ENCODE data around the gene CBFA2T3. TPM values are rescaled to one million over a fixed set of nuclear protein-coding genes. Genes with fewer than 3 reads are reported as not detected.

Gene CBFA2T3
- total and polyA plus RNA-seq, 2 of the 8 experiments (the other 6 are each of a cell fraction or from before 2014, with no cell fraction given), result 0.51 to 1.3 TPM

DNA sequence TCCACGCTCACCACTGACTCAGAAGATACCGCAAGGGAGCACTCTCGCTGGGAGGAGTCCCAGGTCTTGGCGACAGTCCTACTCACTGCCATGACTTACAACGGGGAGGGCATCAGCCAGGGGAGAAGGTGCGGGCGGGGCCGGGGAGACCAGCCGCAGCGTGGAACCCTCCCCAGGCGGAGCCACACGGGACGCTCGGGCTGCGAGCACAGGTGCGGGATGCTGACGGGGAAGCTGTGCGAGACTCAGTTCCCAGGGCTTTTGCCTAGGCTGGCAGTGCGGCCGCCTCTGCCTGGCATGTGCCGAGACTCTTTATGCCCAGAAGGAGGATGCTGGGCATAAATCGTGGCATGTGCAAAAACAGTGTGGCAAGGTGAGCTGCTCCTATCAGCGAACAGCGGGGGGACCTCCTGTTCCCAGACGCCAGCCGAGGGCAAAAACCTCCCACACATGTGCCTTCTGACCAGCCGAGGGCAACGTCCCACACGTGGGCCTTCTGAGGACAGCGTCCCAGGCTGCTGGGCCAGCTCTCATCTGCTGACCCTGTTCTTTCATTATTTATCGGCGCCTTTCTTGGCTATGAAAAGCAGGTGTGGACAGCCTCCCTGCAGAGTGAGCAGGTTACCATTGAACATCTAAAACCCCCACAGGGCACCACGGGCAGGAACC lies 126.3 kb downstream of the CBFA2T3 start (continued):
- TF ChIP-seq, protein P1, sequence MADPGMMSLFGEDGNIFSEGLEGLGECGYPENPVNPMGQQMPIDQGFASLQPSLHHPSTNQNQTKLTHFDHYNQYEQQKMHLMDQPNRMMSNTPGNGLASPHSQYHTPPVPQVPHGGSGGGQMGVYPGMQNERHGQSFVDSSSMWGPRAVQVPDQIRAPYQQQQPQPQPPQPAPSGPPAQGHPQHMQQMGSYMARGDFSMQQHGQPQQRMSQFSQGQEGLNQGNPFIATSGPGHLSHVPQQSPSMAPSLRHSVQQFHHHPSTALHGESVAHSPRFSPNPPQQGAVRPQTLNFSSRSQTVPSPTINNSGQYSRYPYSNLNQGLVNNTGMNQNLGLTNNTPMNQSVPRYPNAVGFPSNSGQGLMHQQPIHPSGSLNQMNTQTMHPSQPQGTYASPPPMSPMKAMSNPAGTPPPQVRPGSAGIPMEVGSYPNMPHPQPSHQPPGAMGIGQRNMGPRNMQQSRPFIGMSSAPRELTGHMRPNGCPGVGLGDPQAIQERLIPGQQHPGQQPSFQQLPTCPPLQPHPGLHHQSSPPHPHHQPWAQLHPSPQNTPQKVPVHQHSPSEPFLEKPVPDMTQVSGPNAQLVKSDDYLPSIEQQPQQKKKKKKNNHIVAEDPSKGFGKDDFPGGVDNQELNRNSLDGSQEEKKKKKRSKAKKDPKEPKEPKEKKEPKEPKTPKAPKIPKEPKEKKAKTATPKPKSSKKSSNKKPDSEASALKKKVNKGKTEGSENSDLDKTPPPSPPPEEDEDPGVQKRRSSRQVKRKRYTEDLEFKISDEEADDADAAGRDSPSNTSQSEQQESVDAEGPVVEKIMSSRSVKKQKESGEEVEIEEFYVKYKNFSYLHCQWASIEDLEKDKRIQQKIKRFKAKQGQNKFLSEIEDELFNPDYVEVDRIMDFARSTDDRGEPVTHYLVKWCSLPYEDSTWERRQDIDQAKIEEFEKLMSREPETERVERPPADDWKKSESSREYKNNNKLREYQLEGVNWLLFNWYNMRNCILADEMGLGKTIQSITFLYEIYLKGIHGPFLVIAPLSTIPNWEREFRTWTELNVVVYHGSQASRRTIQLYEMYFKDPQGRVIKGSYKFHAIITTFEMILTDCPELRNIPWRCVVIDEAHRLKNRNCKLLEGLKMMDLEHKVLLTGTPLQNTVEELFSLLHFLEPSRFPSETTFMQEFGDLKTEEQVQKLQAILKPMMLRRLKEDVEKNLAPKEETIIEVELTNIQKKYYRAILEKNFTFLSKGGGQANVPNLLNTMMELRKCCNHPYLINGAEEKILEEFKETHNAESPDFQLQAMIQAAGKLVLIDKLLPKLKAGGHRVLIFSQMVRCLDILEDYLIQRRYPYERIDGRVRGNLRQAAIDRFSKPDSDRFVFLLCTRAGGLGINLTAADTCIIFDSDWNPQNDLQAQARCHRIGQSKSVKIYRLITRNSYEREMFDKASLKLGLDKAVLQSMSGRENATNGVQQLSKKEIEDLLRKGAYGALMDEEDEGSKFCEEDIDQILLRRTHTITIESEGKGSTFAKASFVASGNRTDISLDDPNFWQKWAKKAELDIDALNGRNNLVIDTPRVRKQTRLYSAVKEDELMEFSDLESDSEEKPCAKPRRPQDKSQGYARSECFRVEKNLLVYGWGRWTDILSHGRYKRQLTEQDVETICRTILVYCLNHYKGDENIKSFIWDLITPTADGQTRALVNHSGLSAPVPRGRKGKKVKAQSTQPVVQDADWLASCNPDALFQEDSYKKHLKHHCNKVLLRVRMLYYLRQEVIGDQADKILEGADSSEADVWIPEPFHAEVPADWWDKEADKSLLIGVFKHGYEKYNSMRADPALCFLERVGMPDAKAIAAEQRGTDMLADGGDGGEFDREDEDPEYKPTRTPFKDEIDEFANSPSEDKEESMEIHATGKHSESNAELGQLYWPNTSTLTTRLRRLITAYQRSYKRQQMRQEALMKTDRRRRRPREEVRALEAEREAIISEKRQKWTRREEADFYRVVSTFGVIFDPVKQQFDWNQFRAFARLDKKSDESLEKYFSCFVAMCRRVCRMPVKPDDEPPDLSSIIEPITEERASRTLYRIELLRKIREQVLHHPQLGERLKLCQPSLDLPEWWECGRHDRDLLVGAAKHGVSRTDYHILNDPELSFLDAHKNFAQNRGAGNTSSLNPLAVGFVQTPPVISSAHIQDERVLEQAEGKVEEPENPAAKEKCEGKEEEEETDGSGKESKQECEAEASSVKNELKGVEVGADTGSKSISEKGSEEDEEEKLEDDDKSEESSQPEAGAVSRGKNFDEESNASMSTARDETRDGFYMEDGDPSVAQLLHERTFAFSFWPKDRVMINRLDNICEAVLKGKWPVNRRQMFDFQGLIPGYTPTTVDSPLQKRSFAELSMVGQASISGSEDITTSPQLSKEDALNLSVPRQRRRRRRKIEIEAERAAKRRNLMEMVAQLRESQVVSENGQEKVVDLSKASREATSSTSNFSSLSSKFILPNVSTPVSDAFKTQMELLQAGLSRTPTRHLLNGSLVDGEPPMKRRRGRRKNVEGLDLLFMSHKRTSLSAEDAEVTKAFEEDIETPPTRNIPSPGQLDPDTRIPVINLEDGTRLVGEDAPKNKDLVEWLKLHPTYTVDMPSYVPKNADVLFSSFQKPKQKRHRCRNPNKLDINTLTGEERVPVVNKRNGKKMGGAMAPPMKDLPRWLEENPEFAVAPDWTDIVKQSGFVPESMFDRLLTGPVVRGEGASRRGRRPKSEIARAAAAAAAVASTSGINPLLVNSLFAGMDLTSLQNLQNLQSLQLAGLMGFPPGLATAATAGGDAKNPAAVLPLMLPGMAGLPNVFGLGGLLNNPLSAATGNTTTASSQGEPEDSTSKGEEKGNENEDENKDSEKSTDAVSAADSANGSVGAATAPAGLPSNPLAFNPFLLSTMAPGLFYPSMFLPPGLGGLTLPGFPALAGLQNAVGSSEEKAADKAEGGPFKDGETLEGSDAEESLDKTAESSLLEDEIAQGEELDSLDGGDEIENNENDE (IDR thresholded peaks at IDR 0.05; ENCODE audit: insufficient replicate concordance, low read length), result no peak
- no peak for TF ChIP-seq GABPA (IDR thresholded peaks at IDR 0.05; ENCODE audit: borderline replicate concordance, insufficient read depth, low read length)
- TF ChIP-seq BRCA1 (IDR thresholded peaks at IDR 0.05; ENCODE audit: low read depth, low read length), result no peak
- no peak for TF ChIP-seq ZNF274 (IDR thresholded peaks at IDR 0.05; ENCODE audit: borderline replicate concordance, extremely low read depth, low read length)
- TF ChIP-seq CREB1 (IDR thresholded peaks at IDR 0.05), result no peak
- TF ChIP-seq NRF1 (IDR thresholded peaks at IDR 0.05; ENCODE audit: low read depth, low read length), result no peak
- TF ChIP-seq, protein P2, sequence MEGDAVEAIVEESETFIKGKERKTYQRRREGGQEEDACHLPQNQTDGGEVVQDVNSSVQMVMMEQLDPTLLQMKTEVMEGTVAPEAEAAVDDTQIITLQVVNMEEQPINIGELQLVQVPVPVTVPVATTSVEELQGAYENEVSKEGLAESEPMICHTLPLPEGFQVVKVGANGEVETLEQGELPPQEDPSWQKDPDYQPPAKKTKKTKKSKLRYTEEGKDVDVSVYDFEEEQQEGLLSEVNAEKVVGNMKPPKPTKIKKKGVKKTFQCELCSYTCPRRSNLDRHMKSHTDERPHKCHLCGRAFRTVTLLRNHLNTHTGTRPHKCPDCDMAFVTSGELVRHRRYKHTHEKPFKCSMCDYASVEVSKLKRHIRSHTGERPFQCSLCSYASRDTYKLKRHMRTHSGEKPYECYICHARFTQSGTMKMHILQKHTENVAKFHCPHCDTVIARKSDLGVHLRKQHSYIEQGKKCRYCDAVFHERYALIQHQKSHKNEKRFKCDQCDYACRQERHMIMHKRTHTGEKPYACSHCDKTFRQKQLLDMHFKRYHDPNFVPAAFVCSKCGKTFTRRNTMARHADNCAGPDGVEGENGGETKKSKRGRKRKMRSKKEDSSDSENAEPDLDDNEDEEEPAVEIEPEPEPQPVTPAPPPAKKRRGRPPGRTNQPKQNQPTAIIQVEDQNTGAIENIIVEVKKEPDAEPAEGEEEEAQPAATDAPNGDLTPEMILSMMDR (IDR thresholded peaks at IDR 0.05; ENCODE audit: control extremely low read depth in 1 of 3, insufficient read depth in 1 of 3, low read depth in 1 of 3, low read length in 3 of 3), result no peak
- no peak for TF ChIP-seq POLR2A (IDR thresholded peaks at IDR 0.05; ENCODE audit: control extremely low read depth in 1 of 2, low read depth in 2 of 2, low read length in 2 of 2)
